ENCODE data around the gene NSG1.

The NSG1 gene

DNA sequence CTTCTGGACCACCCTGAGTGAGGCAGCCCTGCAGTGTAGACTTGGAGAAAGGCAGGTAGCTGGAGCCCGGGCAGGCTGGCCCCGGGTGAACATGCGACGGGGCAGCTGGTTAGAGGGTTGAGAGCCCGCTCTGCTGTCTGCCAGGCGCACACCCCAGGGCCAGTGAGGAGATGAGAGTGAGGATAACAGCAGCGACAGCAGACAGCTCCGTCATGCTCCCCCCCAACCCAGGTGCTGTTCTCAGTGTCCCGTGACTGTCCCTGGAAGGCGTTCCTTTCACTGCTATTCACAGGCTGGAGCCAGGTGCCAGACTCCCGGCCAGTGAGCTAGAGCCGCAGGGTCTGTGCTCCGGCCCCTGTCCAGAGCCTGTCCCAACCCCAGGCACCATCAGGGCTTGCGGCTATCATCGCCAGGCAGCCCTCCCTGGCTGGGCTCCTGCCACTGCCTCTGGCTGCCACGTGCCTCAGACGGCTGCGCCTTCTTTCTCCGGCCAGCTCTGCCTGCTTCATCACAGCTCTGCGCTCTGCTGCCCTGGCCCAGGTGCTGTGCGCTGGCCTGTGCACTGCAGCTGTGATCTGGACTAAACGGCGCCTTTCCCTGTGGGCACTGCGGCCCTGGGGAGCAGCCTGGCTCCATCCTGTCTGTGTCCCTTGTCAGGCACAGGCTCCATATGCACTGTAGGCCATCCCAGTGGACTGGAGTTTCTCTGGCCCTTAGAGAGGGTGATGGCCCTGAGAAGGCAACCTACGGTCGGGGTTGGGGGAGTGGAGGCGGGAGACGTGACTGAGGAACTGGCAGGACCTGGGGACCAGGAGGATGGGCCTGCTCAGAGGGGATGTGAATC, 19.8 kb downstream of the NSG1 start:
- TF ChIP-seq, protein P1, sequence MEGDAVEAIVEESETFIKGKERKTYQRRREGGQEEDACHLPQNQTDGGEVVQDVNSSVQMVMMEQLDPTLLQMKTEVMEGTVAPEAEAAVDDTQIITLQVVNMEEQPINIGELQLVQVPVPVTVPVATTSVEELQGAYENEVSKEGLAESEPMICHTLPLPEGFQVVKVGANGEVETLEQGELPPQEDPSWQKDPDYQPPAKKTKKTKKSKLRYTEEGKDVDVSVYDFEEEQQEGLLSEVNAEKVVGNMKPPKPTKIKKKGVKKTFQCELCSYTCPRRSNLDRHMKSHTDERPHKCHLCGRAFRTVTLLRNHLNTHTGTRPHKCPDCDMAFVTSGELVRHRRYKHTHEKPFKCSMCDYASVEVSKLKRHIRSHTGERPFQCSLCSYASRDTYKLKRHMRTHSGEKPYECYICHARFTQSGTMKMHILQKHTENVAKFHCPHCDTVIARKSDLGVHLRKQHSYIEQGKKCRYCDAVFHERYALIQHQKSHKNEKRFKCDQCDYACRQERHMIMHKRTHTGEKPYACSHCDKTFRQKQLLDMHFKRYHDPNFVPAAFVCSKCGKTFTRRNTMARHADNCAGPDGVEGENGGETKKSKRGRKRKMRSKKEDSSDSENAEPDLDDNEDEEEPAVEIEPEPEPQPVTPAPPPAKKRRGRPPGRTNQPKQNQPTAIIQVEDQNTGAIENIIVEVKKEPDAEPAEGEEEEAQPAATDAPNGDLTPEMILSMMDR (IDR thresholded peaks at IDR 0.05): no peak

DNA sequence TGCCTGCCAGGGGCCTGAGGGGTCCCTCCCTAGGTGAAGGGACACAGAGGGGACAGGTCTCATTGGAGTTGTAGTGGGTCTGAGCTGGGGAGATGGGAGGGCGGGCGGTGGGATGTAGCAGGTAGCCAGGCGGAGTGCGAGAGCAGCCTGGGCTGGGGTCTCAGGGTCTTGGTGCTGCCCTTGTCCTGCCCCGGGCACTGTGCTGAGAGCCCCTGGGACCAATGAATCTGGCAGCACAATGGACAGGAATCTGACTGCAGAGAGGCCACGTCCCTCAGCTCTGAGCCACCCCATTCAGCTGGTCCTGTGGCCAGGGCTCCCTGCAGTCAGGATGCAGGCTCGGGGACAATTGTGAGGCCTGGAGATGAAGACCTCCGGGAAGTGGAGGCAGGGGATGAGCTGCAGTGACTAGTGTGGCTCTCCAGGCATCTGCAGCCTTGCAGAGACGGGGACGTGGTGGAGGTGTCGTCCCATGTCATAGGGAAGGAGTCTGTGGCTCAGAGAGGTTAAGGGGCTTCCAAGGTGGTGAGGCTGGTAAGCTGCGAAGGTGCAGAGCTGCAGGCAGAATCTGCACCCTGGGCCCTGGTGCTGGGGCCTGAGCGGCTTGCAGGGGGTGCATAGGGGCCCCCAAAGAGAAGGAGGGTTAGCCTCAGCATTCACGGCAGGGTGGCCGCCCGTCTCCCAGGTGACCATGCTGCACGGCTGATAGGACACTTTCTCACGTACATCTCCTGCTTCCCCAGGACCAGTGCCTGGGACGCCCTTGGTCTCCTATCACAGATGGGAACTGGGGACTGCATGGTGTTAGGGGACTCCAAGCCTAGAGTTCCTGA, 20.6 kb downstream of the NSG1 start:
- TF ChIP-seq, protein P1 (IDR thresholded peaks at IDR 0.05): no peak

DNA sequence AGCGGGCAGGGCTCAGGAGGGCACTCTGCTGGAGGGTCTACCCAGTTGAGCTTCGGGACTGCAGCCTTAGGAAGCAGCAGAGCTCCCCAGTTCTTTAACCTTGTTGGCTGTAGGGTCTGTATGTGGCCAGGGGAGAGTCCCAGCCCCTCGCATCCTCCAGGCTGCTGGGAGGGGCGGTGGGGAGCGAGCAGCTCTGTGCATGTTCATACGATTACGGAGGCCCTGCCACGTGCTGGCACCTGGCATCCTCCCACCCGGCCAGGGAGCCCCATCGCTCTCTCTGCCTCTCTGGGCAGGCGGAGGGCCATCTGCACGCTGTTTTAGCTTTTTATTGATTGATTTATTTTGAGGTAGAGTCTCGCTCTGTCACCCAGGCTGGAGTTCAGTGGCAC, 21.2 kb downstream of the NSG1 start:
- TF ChIP-seq, protein P1 (IDR thresholded peaks at IDR 0.05): no peak

DNA sequence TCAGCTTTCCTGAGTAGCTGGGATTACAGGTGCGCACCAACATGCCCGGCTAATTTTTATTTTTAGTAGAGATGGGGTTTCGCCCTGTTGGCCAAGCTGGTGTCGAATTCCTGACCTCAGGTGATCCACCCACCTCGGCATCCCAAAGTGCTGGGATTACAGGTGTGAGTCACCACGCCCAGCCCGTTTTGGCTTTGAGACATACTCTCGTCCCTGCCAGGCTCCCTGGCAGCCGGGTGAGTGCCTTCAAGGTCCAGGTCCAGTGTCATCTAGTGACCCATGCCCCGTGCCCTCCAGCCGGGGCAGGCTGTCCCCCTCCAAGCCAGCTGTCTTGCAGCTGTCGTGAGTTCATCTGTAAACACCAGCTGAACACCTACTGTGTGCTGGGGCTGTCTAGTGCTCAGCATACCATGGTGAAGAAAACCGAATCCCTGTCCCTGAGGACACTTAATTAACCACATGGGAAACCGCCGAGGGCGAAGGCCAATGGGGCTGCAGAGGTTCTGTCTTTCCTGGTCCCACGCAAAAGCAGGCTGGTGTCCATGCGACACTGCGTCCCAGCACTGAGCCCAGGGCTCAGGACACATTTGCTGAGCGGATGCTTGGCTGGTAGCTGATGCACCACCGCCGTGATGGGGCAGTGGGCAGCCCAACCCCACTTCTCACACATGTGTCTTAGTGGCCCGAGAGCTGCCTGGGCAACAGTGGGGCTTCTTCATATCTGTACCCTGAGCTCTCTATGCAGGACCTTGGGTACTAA, 21.9 kb downstream of the NSG1 start:
- TF ChIP-seq, protein P1 (IDR thresholded peaks at IDR 0.05): no peak

DNA sequence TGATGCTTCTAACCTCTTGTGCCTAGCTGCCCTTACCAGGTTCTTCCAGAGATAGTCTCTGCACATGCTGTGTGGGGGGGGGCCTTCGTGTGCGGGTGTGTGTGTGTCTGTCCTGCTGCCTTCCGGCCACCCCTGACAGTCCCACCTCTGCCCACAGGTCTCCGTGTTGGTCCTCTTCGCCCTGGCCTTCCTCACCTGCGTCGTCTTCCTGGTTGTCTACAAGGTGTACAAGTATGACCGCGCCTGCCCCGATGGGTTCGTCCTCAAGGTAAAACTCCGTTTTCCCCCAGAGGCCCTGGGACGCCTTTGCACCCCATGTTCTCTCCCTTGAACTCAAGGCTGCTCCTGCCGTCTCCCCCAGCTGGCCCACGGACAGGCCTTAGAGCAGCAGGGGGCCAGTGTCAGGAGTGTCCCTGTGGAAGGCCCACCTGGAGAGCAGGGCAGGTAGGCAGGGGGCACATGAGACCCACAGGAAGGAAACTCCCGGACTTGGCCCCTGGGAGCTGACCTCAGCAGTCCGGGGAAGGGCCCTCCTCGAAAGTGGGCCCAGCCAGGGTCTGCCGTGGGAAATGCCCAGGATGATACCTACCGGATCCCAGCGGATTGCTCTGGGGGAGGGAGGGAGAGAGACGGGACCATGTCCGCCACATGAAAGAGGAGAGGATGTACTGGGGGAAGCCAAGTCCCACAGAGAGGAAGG, 22.7 kb downstream of the NSG1 start:
- TF ChIP-seq, protein P1 (IDR thresholded peaks at IDR 0.05): no peak

DNA sequence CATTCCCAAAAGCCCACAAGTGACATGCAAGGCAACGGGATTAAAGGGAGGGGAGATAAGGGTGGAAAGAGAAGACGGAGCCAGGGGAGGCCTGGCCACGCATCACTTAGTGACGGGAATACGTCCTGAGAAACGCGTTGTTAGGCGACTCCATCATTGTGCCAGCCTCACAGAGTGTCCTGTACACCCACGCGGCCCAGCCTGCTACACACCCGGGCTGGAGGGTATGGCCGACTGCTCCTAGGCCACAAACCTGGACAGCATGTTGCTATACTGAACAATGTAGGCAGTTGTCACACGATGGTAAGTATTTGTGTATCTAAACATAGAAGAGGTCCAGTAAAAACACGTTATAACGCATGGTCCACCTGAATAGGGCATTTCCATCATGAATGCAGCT, 23.4 kb downstream of the NSG1 start:
- TF ChIP-seq, protein P1 (IDR thresholded peaks at IDR 0.05): no peak

DNA sequence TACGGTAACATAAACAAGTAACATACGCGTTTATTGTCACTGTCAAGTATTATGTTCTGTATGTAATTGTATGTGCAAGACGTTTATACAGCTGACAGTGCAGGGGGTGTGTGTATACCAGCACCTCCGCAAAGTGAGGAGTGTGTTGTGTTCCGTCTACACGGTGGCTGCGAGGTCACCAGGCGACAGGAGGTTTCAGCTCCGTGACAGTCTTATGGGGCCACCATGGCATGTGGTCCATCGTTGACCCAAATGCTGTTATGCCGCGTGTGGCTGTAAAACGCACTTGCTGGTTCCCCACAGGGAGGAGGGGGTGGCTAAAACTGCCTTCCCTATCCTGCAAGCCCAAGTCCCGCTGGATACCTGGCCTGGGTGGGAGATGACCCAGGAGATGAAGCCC, 25.0 kb downstream of the NSG1 start:
- TF ChIP-seq, protein P1 (IDR thresholded peaks at IDR 0.05): no peak
